GM18517 (cell line): ENCODE measurements around the gene SLC26A11.
"Not testable (repeated sequence)": the region's sequence is repeated elsewhere in the genome, so short reads cannot be mapped to it uniquely, and the experiment has no call there.

Experiments used
- ATAC-seq: cut with Tn5 transposase; IDR thresholded peaks from one replicate; pipeline ENCODE4 v1.9.1; 2021; ENCODE audit warnings: mild to moderate bottlenecking, moderate library complexity; ENCODE audit not compliant: unreplicated experiment

Gene SLC26A11

GRCh38 chr17:80299350-80300100 lies 79.3 kb downstream of the SLC26A11 start:
- not testable (repeated sequence) for ATAC-seq

- ATAC-seq: not testable (repeated sequence)
These were observed 80.5 kb downstream of the SLC26A11 start for GRCh38 chr17:80300756-80301155.
